H1 (cell line): ENCODE measurements around the gene INPP5F. TPM values are rescaled to one million over a fixed set of nuclear protein-coding genes. Genes with fewer than 3 reads are reported as not detected.

ENCODE experiments used
- CBX5 ChIP-seq: fragments of 300-800, 300-1000 bp; sonication (generic); IDR thresholded peaks from 2 replicates; pipeline ENCODE4 v1.7.1; 2016; ENCODE audit warnings: antibody characterized with exemption, low read length, low read depth
- CREB1 ChIP-seq: IDR thresholded peaks from 2 replicates; pipeline ENCODE4 v1.6.1; 2012; ENCODE audit warnings: inconsistent platforms
- EZH2 ChIP-seq: fragments of 200-600 bp; sonication (generic); IDR thresholded peaks from 2 replicates; pipeline ENCODE4 v1.7.1; 2012; ENCODE audit warnings: low read depth, mild to moderate bottlenecking, moderate library complexity, low read length, inconsistent platforms; ENCODE audit not compliant: severe bottlenecking
- GABPA ChIP-seq: IDR thresholded peaks from 2 replicates; pipeline ENCODE4 v1.6.1; 2011; ENCODE audit warnings: mild to moderate bottlenecking, low read length, moderate library complexity, borderline replicate concordance; ENCODE audit not compliant: insufficient read depth
- HDAC2 ChIP-seq, 2 experiments: fragments of 300-600 bp in 1 of 2; sonication (generic) in 1 of 2; IDR thresholded peaks; 2 replicates each; pipeline ENCODE4 v1.6.1; 2011 to 2012; ENCODE audit warnings: low read depth in 2 of 2, low read length in 2 of 2, mild to moderate bottlenecking in 2 of 2, moderate library complexity in 2 of 2, borderline replicate concordance in 1 of 2, inconsistent platforms in 1 of 2
- KDM5A ChIP-seq: fragments of 200-600 bp; IDR thresholded peaks from 2 replicates; pipeline ENCODE4 v1.7.1; 2012; ENCODE audit warnings: mild to moderate bottlenecking, low read length, inconsistent platforms, mixed read lengths
- RFX5 ChIP-seq: IDR thresholded peaks from 2 replicates; pipeline ENCODE4 v1.6.1; 2011; ENCODE audit warnings: low read depth, low read length, improper control_type of control experiment, borderline replicate concordance
- SIN3A ChIP-seq, 2 experiments: IDR thresholded peaks in 1 of 2; conservative IDR thresholded peaks in 1 of 2; 2 replicates each; pipeline ENCODE4 v1.6.1; 2011 to 2012; ENCODE audit warnings: low read length in 2 of 2, improper control_type of control experiment in 1 of 2, low read depth in 1 of 2, mild to moderate bottlenecking in 1 of 2
- SIRT6 ChIP-seq: IDR thresholded peaks from one replicate; pipeline ENCODE4 v1.7.1; 2012; ENCODE audit warnings: low read length, inconsistent platforms
- SIX5 ChIP-seq: IDR thresholded peaks from 2 replicates; pipeline ENCODE4 v1.6.1; 2011; ENCODE audit warnings: mild to moderate bottlenecking, low read depth, low read length
- SRF ChIP-seq: IDR thresholded peaks from 2 replicates; pipeline ENCODE4 v1.6.1; 2011; ENCODE audit warnings: mild to moderate bottlenecking, low read depth, low read length, moderate library complexity
- TEAD4 ChIP-seq: IDR thresholded peaks from 2 replicates; pipeline ENCODE4 v1.6.1; 2012; ENCODE audit warnings: low read depth, low read length, inconsistent platforms, mixed read lengths
- polyA plus RNA-seq, 7 experiments: library from polyadenylated mRNA; depleted of rRNA in 3 of 7; stranded (reverse) in 5 of 7; unstranded in 2 of 7; fragments of >200 nt in 5 of 7; fragments of 200-250 nt in 2 of 7; gene quantifications; 1 replicate in 5 of 7; 2 replicates in 1 of 7; 4 replicates in 1 of 7; pipeline versions ENCODE4 v1.2.1 to v1.2.3, GENCODE V29; 2011 to 2013; ENCODE audit warnings: missing spikeins in 2 of 7, mixed read lengths in 2 of 7
- total RNA-seq: library from RNA; stranded (reverse); fragmentation: NEBNext Ultra II Directional; extraction: Animal tissue kit (Norgen Biotek cat#: 25700); gene quantifications from 2 replicates; pipeline ENCODE4 v1.2.1, GENCODE V29; 2021

INPP5F gene
- total and polyA plus RNA-seq, 2 of the 8 experiments (the other 6 are each of a cell fraction or from before 2014, with no cell fraction given): 50.1 to 101 TPM

DNA sequence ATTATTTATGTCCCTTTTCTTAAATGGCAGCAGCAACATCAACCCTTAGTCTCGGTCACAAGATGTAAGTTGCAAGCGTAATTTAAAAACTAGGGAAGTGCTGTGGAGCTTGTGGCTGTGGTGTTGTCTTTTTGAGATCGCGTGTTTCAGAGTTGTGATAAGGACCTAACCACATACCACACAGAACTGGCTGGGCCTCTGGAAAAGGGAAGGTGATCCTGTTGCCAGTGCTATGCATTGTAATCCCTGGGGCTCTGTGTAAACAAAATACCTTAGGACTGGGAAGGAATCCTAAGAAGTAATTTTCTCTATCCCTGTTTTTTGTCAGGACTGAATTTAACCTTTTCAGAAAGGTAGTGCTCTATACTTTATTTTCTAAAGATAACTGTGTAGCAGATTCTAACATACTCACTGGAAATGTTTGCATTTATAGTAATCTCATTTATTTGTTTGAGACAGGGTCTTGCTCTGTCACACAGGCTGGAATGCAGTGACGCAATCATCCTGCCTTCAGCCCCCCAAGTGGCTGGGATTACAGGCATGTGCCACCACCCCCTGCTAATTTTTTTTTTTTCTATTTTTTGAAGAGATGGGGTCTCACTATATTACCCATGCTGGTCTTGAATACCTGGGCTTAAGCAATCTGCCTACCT is 60.4 kb downstream of the INPP5F start (continued):
- TF ChIP-seq SRF: no peak
- TF ChIP-seq GABPA: no peak
- peak in 1 of 2 experiments; percentile 55; a peak in 1 of 4 replicates for TF ChIP-seq SIN3A (conservative IDR thresholded peaks at IDR 0.05 in 1 of 2, IDR thresholded peaks at IDR 0.05 in 1 of 2; ENCODE audit: low read depth in 1 of 2, low read length in 2 of 2)
- no peak for TF ChIP-seq SIRT6
- TF ChIP-seq CREB1: no peak
- TF ChIP-seq SIX5: no peak
- TF ChIP-seq HDAC2 (IDR thresholded peaks at IDR 0.05; ENCODE audit: borderline replicate concordance in 1 of 2, low read depth in 2 of 2, low read length in 2 of 2): no peak
- TF ChIP-seq CBX5: no peak
- no peak for TF ChIP-seq KDM5A
- no peak for TF ChIP-seq RFX5
- no peak for TF ChIP-seq EZH2
- peak; percentile 95 for TF ChIP-seq TEAD4
